ENCODE measurements around the gene PLEKHD1.

The PLEKHD1 gene

DNA sequence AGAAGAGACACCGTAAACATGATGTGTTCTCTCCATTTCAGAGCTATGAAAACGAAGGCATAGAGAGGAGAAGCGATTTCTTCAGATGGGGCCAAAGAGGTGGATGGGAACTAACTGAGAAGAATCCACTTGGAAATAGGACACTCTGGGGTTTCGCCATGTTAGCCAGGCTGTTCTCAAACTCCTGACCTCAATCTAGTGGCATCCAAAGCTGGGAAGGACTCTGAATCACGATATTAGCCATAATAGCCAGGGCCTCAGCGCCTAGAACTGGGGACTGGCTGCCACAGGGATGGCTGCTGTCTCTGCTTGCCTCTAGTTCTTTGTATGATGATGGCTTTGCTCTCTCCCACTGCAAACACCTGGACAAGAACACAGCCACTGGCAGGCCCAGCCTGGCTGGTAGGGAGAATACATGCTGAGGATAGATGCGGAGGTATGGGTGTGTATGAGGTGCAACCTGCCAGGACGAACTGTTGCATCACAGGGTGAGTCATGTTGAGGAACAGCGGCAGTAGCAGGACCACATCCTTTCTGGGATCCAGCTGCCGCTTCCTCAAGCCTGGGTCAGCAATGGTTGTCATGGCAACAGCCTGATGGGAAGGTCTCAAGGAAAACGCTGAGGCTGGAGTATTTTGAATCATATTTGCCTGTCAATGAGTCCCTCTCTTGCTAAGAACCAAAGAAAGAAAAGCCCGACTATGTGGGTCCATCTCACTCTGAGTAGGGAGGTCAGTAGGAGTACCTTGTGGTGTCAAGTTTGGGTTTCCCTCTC lies 59.0 kb downstream of the PLEKHD1 start:
- no peak overlapping the region for H3K4me3 ChIP-seq (replicated peaks; ENCODE audit: low read depth, low read length)
- peak; percentile 96 for DNase-seq (ENCODE audit: low read depth)
- TF ChIP-seq, protein P1, sequence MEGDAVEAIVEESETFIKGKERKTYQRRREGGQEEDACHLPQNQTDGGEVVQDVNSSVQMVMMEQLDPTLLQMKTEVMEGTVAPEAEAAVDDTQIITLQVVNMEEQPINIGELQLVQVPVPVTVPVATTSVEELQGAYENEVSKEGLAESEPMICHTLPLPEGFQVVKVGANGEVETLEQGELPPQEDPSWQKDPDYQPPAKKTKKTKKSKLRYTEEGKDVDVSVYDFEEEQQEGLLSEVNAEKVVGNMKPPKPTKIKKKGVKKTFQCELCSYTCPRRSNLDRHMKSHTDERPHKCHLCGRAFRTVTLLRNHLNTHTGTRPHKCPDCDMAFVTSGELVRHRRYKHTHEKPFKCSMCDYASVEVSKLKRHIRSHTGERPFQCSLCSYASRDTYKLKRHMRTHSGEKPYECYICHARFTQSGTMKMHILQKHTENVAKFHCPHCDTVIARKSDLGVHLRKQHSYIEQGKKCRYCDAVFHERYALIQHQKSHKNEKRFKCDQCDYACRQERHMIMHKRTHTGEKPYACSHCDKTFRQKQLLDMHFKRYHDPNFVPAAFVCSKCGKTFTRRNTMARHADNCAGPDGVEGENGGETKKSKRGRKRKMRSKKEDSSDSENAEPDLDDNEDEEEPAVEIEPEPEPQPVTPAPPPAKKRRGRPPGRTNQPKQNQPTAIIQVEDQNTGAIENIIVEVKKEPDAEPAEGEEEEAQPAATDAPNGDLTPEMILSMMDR (IDR thresholded peaks at IDR 0.05; ENCODE audit: low read length, missing control alignments) = no peak

DNA sequence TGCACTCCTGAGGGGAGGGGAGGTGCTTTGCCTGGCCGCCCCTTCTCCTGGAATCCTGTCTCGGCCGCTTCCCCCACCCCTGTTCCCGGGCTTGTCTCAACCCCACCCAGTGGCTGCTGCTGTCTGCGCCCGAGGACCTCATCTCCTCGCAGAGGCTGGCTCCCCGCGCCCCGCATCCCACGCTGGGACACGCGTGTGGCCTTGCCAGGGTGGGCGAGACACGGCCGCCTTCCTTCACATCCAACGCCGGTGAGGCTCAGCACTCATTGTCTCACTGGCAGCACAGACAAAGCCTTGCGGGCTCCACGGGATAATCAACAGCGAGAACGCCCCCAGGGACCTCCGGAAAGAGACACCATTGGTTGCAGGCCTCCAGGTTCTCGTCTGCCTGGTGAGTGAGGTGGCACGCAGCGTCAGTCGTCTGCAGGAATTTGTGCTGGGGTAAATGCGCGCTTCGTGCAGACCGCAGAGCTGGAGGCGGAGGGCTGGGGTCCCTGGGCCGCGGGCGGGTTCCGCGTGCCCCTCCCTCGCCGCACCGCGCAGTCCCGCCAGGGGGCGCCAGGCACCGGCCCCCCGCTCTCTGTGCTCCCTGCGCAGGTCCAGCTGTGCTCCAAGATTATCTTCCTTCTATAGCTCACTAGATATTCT lies 63.3 kb downstream of the PLEKHD1 start:
- peak; percentile 20 for DNase-seq (ENCODE audit: low read depth)
- H3K4me3 ChIP-seq (replicated peaks; ENCODE audit: low read depth, low read length) = no peak overlapping the region
- TF ChIP-seq, protein P1 (IDR thresholded peaks at IDR 0.05; ENCODE audit: low read length, missing control alignments) = peak; percentile 38

DNA sequence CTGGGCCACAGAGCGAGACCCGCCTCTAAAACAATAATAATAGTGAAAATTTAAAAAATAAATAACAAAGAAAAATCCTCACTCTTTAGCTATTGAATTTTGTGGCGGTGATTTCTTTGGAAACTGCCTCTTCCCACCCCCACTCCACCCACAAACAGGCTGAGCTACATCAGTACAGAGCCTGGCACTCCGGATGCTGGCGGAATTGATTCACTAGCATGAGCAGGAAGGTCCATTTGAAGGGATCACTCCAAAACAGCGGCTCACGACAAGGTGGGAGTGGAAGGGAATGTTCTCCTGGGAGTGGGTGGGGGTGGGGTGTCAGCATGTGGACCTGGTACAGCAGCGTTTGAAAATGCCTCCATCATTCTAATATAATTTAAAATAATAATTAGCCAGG lies 64.0 kb downstream of the PLEKHD1 start:
- TF ChIP-seq, protein P1 (IDR thresholded peaks at IDR 0.05; ENCODE audit: low read length, missing control alignments) = no peak
- no peak for DNase-seq (ENCODE audit: low read depth)
- no peak overlapping the region for H3K4me3 ChIP-seq (replicated peaks; ENCODE audit: low read depth, low read length)

DNA sequence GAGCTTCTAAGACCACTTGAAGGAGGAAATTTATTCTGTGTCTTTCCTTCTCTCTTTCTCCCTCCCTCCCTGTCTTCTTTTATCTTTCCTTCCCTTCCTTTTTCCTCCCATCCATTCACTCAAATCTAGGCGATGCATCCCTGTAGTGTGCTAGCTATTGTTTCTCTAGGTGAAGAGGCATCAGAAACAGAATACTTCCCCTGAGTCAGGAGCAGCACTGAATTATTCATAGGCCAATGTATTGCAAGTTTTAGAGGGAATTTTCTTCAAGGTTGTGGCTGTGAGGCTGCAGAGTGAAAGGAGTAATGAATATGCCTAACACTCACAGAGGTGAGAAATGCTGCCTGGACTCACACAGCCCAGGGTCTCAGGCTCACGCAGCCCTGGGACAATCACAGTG lies 67.0 kb downstream of the PLEKHD1 start:
- TF ChIP-seq, protein P1 (IDR thresholded peaks at IDR 0.05; ENCODE audit: low read length, missing control alignments) = no peak
- no peak overlapping the region for H3K4me3 ChIP-seq (replicated peaks; ENCODE audit: low read depth, low read length)
- no peak for DNase-seq (ENCODE audit: low read depth)

DNA sequence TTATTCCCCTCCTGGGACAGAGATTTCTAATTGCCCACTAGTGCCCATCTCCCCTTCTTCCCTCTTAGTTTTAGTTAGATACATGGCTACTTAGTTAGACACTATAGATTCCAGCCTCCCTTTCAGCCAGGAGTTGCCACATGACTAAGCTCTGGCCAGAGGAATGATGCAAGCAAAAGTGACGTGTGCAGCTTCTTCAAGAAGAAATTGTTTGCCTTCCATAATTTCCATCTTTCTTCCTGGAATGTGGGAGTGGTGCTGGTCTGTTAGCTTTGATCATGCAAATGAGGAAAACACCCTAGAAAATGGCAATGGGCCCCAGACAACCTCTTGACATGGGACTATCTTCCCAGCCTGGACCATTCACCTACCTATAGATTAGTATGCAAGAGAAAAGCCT lies 68.7 kb downstream of the PLEKHD1 start:
- H3K4me3 ChIP-seq (replicated peaks; ENCODE audit: low read depth, low read length) = no peak overlapping the region
- TF ChIP-seq, protein P1 (IDR thresholded peaks at IDR 0.05; ENCODE audit: low read length, missing control alignments) = no peak

DNA sequence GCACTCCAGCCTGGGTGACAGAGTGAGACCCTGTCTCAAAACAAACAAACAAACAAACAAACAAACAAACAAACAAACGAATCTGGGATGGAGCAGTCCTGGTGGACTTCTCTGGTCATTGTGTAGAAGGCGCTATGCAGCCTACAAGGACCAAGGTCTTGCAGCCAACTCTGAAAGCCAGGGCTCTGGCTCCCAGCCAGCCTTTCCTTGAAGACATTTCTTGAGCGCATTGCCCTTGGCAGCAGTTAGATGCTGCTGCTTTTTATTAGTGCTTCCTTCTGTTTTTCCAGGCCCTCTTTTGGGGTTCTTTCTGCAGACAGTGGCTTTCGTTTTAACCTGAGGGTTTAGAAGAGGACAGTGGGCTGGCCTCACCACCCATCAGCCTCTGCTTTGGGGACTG lies 70.0 kb downstream of the PLEKHD1 start:
- H3K4me3 ChIP-seq (replicated peaks; ENCODE audit: low read depth, low read length) = no peak overlapping the region
- DNase-seq (ENCODE audit: low read depth) = no peak
- TF ChIP-seq, protein P1 (IDR thresholded peaks at IDR 0.05; ENCODE audit: low read length, missing control alignments) = no peak

More for the DNA sequence above, 68.7 kb downstream of the PLEKHD1 start:
- DNase-seq (ENCODE audit: low read depth) = peak; percentile 92

Data from fibroblast of pulmonary artery (primary cell).